RCC 7860 (cell line): ENCODE results near the gene CHST3.

Experiments used
- DNase-seq: peaks from one replicate; pipeline ENCODE4 v3.0.0-alpha.2; 2015; ENCODE audit warnings: low spot score
- FAIRE-seq: peaks from 2 replicates; lab custom pipeline; 2012; peaks lifted over from hg19 to GRCh38; lab: Jason Lieb, UNC

CHST3 gene

DNA sequence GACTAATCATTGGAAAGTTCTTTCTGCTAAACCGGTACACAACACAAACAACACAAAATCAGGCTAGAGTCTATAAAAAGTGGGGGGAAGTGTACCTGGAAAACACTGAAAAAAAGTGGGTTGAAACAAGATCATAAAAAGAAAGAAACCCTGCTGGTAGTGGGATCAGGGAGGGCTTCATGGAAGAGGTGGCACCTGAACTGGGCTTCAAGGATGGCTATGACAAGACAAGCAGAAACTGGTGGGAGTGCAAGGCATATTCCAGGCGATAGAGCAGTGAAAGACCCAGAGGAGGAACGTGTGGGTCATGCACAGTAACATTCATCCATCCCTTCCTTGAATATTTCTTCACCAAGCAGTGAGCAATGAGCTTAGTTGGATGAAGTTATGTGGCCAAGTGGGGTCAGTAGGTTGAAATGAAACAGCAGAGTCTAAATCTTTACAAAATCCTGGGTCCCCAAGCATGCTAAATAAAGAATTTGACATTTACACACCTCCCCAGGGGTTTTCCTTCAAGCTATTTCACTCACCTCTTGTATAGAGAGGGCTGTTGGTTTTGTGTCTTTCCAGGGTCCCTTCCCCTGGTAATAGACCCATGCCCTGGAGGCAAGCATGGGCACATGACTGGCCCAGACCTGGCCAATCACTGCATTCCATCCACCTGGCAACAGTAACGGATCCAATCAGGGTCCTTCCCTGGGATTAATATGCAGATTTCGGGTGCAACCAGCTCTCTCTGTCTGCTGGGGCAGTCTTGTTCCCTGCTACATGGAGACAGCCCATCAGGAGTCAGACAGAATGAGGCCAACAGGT, 86.0 kb downstream of the CHST3 start:
- DNase-seq = no peak
- FAIRE-seq = no peak

DNA sequence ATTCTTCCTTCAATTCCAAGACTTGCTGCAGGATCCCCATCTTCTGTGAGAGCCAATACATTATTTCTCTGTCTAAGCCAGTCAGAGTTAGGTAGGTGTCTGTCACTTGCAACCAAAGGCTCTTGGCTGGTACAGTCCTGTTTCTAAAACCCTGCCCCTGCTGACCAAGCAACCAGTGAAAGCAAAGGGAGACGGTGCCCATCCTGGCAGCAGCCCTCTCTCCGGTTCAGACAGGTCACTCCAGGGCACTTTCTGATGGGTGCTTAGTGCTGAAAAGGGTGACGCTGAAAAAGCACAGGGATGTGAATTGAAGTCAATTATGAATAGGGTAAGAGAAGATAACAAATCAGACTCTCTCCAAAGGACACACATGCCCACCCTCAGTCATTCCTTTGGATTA, 86.7 kb downstream of the CHST3 start:
- no peak for DNase-seq
- FAIRE-seq = no peak

DNA sequence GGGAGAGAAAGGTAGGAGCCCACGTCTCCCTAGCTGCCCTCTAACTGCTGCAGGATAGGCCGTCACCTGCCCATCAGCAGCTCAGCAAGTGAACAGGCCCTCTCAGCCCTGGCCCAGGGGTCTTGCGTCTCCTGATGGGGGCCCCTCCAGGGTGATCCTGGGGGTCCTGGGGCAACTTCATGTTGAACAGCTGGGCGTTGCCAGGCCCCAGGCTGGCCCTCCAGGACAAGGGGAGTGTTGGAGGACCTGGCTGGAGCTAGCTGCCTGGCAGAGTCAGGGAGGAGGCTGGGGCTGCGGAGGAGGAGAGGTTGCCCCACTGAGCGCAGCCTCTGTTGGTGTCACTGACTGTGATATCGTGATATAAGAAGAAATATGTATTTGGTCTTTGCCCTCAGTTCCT, 89.5 kb downstream of the CHST3 start:
- FAIRE-seq (no peak), DNase-seq (no peak)

DNA sequence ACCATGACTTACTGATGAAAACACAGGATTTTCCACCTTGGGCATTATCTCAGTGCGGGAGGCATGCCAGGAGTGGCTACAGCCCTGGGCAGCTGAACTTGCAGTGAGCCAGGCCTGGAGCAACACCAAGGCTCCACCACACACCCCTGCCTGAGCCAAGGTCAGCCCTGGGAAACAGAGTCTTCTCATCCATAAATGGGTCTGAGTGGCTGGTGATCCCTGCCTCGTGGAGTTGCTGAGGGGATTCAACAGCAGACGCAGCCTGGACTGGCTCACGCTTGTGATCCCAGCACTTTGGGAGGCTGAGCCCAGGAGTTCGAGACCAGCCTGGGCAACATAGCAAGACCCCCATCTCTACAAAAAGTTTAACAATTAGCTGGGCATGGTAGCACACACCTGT, 91.9 kb downstream of the CHST3 start:
- DNase-seq = no peak
- FAIRE-seq = no peak

DNA sequence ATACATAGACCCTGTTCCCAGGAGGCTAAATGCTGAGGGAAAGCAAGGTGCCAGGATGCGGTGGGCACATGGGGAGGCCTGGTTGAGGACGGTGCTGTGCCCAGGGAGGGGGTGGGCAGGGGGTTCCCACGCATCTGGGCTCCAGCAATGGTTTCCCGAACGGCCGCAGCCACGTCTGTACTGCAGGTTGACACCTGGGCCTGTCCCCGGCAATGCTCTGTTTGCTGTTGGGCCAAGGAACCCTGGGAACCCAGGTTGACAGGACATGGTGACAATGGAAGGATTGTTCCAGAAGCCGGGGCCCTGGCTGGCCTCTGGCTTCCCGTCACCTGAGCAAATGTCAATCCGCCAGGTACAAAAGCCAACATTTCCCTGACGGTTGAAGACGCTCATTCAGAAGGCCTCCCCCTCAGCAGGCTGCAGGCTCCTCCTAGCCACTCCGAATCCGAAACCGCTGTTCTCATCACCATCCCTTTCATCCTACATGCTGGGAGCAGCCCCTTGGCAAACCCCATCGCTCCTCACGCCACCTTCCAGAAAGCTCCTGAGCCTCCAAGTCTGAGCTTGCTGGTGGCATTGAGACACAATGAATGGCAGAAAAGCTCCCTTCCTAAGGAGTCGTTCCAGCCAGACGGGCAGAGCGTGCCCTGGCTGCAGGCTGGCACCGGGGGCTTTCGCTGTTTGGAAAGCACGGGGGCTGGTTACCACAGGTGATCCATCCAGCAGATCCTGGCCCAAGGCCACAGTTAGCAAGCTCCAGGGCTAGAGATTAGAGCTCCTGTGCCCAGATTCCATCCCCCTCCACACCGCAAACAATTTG, 92.9 kb downstream of the CHST3 start:
- FAIRE-seq (no peak), DNase-seq (no peak)

DNA sequence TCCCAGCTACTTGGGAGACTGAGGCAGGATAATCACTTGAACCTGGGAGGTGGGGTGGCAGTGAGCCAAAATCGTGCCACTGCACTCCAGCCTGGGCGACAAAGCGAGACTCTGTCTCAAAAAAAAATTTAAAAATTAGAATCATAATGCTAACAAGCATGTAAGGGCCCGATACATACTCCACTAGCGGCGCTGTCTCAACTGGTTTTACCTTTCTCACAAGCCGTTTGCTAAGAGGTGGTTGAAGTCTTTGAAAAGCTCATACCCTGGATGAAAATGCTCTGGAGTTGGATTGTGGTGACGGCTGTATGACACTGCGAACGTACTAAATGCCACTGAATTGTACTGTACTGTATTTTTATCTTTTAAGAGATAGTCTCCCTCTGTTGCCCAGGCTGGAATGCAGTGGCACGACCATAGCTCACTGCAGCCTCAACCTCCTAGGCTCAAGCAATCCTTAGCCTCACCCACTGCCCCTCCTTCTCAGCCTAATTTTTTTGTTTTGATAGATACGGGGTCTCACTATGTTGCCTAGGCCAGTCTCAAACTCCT, 94.2 kb downstream of the CHST3 start:
- DNase-seq (no peak), FAIRE-seq (no peak)

DNA sequence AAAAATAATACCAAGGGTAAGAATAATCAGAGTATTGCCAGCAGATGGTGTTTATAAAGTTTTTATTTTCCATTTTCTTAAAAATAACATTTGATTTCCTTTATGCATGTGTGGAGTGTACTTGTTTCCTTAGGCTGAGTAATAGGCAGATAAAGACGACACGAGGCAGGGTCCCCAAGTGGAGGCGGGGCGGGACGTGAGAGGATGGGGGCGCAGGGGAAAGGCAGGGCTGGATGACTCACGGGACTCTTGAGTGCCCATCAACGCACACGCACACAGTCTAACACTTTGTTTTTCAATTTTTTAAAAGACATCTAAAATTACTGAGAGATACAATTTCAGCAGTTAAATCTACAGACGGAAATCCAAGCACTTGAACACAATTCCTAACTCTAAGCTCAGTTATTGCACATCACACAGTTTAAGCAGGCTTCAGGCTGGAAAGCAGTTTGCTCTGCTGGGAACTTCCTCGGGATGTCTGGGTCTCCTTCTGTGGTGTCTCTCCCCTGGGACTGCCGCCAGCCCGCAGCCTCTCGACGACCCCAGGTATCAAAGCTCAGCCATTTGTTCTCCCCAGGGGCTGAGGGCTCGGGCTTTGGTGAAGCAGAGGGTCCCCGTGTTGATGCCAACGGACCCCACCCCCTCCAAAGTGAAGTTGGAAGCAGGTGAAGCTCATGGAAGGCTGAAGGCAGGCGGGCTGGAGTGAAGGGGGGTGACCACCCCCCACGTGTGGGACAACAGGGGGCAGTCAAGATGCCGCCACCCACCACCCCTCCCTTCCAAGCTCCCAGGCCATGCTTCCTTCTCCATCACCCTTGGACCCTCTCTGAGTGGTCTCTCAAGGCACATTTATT, 95.0 kb downstream of the CHST3 start:
- DNase-seq (no peak), FAIRE-seq (no peak)

DNA sequence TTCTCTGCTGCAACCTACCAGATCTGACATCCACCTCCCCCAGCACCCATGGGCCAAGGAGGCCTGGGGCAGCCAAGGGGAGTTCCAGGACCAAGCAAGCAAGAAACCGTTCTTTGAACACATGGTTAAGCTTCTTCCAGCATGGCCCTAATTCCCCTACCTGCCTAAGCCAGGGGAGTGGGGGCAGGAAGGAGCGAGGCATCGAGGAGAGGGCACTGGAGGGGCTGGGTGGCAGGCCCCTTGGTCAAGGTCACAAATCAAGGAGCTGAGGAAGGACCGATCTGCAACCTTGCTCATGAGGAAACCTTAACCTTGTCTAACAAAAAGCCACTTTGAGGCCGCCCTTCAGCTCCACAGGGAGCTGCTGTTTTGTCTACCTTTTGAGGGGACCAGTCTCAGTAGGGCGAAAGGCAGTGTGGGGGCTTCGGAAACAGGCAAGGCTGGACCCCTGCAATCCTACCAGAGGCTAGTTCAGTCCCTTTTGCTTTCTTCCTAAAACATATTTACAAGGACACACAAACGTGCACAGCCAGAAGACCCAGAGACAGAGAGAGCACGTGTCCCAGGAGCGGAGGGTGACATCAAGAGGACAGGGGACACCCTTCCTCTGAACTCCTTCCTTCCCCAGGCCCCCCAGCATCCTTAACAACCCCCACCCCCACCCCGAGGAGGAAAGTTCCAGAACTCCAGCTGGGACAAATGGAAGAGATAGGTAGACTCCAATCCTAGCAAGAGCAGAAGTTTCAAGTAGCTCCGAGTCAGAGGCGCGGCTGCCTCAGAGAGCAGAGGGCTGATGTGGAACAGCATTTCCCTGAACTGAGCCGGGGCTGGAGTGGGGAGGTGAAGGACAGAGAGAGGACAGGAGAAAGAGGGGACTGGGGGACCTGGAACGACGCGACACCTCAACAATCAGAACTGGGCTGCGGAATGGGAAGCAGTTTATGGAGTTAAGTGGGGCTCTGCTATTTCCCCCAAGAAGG, 95.9 kb downstream of the CHST3 start:
- FAIRE-seq (no peak), DNase-seq (no peak)

DNA sequence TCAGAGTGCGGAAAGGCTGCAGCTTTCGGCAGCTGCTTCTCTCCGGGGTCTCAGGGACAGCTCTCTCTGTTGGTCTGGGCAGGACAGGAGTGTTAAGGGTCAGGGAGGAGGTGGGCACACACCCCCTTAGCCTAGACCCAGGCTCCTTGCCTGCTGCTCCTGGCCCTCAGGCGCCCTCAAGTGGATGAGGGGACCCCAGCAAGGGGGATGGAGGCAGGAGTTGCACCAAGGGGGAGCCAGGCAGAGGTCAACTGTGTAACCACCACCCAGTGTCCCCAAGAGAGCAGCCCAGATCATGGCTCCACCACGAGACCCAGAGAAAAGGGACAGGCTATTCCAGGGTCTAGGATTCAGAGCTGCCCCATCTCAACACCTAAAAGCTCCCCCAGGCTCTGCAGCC, 97.3 kb downstream of the CHST3 start:
- no peak for FAIRE-seq
- DNase-seq = no peak

DNA sequence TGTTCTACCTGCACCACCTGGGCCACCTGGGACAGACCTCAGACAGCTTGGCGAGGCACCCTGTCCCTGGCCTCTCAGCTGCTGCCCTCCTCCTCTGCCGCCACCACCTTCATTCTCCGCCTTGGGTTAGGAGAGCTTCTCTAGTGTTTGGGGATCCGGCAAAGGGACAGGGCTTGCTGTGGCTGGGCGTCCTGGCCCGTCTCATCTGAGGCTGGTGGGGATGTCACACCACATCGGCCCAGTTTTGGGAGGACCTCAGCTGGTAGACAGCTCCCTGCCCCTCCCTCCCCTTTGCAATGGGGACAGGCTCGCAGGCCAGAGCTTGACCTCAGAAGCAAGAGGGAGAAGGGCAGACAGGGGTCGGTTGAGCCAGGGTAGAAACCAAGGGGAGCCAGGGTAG, 97.7 kb downstream of the CHST3 start:
- DNase-seq (no peak), FAIRE-seq (no peak)

DNA sequence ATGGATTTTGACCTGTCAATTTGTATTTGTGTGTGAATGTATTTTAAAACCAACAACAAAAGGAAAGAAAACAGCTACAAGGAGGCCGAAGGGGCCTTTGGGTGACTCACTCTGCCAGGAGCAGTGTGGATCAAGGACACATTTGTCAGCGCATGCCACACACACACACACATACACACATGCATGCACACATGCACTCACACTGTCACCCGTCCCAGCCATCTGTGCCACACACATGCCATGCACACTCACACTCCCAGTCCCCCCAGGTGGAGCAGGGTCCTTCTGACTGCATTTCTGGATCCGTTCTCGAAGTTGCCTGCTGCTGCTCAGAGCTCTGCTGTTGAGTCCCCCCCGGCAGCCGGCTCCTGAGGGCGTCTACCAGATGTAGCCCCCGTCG, 98.2 kb downstream of the CHST3 start:
- DNase-seq (no peak), FAIRE-seq (no peak)
